ENCODE results near the gene PTPRQ. TPM values are rescaled to one million over a fixed set of nuclear protein-coding genes. Genes with fewer than 3 reads are reported as not detected.

The PTPRQ gene
- total and polyA plus RNA-seq, 4 experiments from 2014 or later: not detected

GRCh38 chr12:80590085-80590484 is 146.1 kb downstream of the PTPRQ start:
- CTCF ChIA-PET (ENCODE audit: partially characterized antibody): no interaction called here
- H3K36me3 ChIP-seq (ENCODE audit: insufficient read depth, low read length): no peaks in the 10 kb centered on the region
- DNase-seq: no peak
- POLR2A ChIA-PET (ENCODE audit: partially characterized antibody): no interaction called here
- Mint-ChIP-seq H3K27ac (no peak overlapping the region), H3K4me1 (no peaks in the 10 kb centered on the region), H3K4me3 (no peak overlapping the region), H3K9me3 (peaks cover 0 to 10% (median 5%) of the 10 kb centered on the region in 8 donors), H3K36me3 (no peaks in the 10 kb centered on the region), H3K27me3 (no peaks in the 10 kb centered on the region)
- no peaks in the 10 kb centered on the region for H3K4me1 ChIP-seq (ENCODE audit: insufficient read depth, low read length)
- intact Hi-C loops (cut with micrococcal nuclease): no loop called here
- H3K27me3 ChIP-seq (ENCODE audit: insufficient read depth, low read length): no peaks in the 10 kb centered on the region
- H3K4me3 ChIP-seq (ENCODE audit: low read length in 2 of 2): no peak overlapping the region
- no peaks in the 10 kb centered on the region for H3K9me3 ChIP-seq (ENCODE audit: control insufficient read depth in 1 of 2, low read length in 2 of 2)
- H3K27ac ChIP-seq (ENCODE audit: low read depth, low read length): no peak overlapping the region

DNA sequence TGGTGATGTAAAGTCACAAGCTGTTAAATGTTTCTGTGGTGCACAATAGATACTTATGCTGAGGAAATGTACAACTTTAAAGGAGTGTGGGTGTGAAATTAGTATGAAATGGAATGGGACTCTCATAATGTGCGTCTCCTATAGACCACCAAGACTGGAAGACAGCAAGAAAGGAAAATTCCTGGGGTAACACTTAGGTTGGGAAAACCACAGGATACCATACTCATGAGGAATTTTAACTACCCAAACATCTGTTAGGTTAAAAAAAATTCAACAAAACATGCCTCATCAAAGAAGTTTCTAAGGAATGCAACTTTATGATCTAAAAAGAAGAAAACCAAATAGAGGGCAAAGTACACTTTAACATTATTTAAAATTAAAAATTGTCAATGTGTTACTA is 149.7 kb downstream of the PTPRQ start:
- Mint-ChIP-seq H3K27ac (no peak overlapping the region), H3K4me1 (no peaks in the 10 kb centered on the region), H3K27me3 (no peaks in the 10 kb centered on the region), H3K9me3 (peaks cover 0 to 7% (median 3%) of the 10 kb centered on the region in 8 donors), H3K4me3 (no peak overlapping the region), H3K36me3 (no peaks in the 10 kb centered on the region)
- Histone ChIP-seq H3K27me3 (ENCODE audit: insufficient read depth, low read length) (no peaks in the 10 kb centered on the region), H3K9me3 (ENCODE audit: control insufficient read depth in 1 of 2, low read length in 2 of 2) (no peaks in the 10 kb centered on the region), H3K4me1 (ENCODE audit: insufficient read depth, low read length) (no peaks in the 10 kb centered on the region), H3K27ac (ENCODE audit: low read depth, low read length) (no peak overlapping the region), H3K4me3 (ENCODE audit: low read length in 2 of 2) (no peak overlapping the region), H3K36me3 (ENCODE audit: insufficient read depth, low read length) (no peaks in the 10 kb centered on the region)
- DNase-seq: no peak
- intact Hi-C loops (cut with micrococcal nuclease): no loop called here
- POLR2A ChIA-PET (ENCODE audit: partially characterized antibody): no interaction called here
- CTCF ChIA-PET (ENCODE audit: partially characterized antibody): no interaction called here

GRCh38 chr12:80596509-80596908 is 152.5 kb downstream of the PTPRQ start:
- H3K9me3 Mint-ChIP-seq: peaks cover 0 to 5% (median under 1%) of the 10 kb centered on the region in 8 donors
- Histone ChIP-seq H3K27me3 (ENCODE audit: insufficient read depth, low read length) (no peaks in the 10 kb centered on the region), H3K36me3 (ENCODE audit: insufficient read depth, low read length) (no peaks in the 10 kb centered on the region), H3K9me3 (ENCODE audit: control insufficient read depth in 1 of 2, low read length in 2 of 2) (no peaks in the 10 kb centered on the region), H3K27ac (ENCODE audit: low read depth, low read length) (no peak overlapping the region), H3K4me1 (ENCODE audit: insufficient read depth, low read length) (no peaks in the 10 kb centered on the region), H3K4me3 (ENCODE audit: low read length in 2 of 2) (no peak overlapping the region)
- no peak overlapping the region for H3K27ac Mint-ChIP-seq
- intact Hi-C loops (cut with micrococcal nuclease): no loop called here
- POLR2A ChIA-PET (ENCODE audit: partially characterized antibody): no interaction called here
- CTCF ChIA-PET (ENCODE audit: partially characterized antibody): no interaction called here
- no peaks in the 10 kb centered on the region for H3K27me3 Mint-ChIP-seq
- no peaks in the 10 kb centered on the region for H3K4me1 Mint-ChIP-seq
- DNase-seq: no peak
- no peak overlapping the region for H3K4me3 Mint-ChIP-seq
- H3K36me3 Mint-ChIP-seq: no peaks in the 10 kb centered on the region

DNA sequence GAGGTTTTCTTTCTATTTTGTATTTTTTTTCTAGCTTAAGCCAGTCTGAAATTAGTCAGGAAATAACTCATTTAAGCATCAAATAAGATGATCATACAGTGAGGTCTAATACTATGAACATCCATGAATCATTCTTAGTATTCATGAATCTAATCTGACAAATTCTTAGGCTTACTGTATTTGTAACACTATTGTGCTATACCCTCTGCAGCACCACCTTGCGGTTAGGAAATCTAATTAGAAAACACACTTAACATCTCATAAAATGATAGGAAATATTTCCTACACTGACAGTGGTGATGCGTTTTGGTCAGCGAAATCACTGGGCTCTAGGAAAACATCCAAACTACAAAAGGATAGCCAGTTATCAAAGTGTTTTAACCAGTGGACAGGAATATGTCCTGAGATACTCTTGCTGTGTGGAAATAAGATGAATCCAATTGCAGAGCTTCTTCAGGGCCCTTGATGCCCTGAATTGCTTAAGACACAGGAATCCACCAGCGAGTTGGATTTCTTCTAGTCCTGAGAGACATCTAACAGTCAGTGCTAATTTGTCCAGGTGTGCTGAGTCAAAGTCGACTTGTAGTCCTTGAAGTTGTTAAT is 154.1 kb downstream of the PTPRQ start:
- intact Hi-C loops (cut with micrococcal nuclease): no loop called here
- no peak for DNase-seq

DNA sequence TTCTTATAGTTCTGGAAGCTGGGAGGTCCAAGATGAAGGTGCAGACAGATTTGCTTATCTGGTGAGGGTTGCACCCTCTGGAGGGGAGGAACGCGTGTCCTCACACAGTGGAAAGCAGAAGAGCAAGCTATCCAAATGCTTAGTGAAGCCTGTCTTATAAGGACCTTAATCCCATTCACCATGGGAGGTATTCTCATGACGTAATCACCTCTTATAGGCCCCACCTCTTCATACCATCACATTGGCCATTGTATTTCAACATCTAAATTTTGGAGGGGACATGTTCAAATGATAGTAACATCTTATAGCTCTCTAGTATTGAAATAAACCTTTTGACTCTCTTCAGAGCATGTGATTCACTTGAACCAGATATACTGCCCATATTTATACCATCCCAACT is 158.4 kb downstream of the PTPRQ start:
- H3K36me3 Mint-ChIP-seq: no peaks in the 10 kb centered on the region
- ChIA-PET CTCF (ENCODE audit: partially characterized antibody) (no interaction called here), POLR2A (ENCODE audit: partially characterized antibody) (no interaction called here)
- no peak for DNase-seq
- no peak overlapping the region for H3K4me3 ChIP-seq (ENCODE audit: low read length in 2 of 2)
- no peaks in the 10 kb centered on the region for H3K4me1 Mint-ChIP-seq
- H3K4me3 Mint-ChIP-seq: no peak overlapping the region
- H3K27ac Mint-ChIP-seq: no peak overlapping the region
- H3K27ac ChIP-seq (ENCODE audit: low read depth, low read length): no peak overlapping the region
- H3K9me3 ChIP-seq (ENCODE audit: control insufficient read depth in 1 of 2, low read length in 2 of 2): no peaks in the 10 kb centered on the region
- H3K27me3 ChIP-seq (ENCODE audit: insufficient read depth, low read length): no peaks in the 10 kb centered on the region
- H3K9me3 Mint-ChIP-seq: peaks cover 0 to 6% (median 2%) of the 10 kb centered on the region in 8 donors
- H3K27me3 Mint-ChIP-seq: no peaks in the 10 kb centered on the region
- intact Hi-C loops (cut with micrococcal nuclease): no loop called here
- H3K4me1 ChIP-seq (ENCODE audit: insufficient read depth, low read length): no peaks in the 10 kb centered on the region
- H3K36me3 ChIP-seq (ENCODE audit: insufficient read depth, low read length): no peaks in the 10 kb centered on the region

More for the DNA sequence above, 154.1 kb downstream of the PTPRQ start:
- H3K27ac Mint-ChIP-seq: no peak overlapping the region
- POLR2A ChIA-PET (ENCODE audit: partially characterized antibody): no interaction called here
- CTCF ChIA-PET (ENCODE audit: partially characterized antibody): no interaction called here
- H3K36me3 ChIP-seq (ENCODE audit: insufficient read depth, low read length): no peaks in the 10 kb centered on the region
- H3K9me3 ChIP-seq (ENCODE audit: control insufficient read depth in 1 of 2, low read length in 2 of 2): no peaks in the 10 kb centered on the region
- no peaks in the 10 kb centered on the region for H3K4me1 ChIP-seq (ENCODE audit: insufficient read depth, low read length)
- H3K27me3 Mint-ChIP-seq: no peaks in the 10 kb centered on the region
- H3K4me3 ChIP-seq (ENCODE audit: low read length in 2 of 2): no peak overlapping the region
- peaks cover 0 to 5% (median under 1%) of the 10 kb centered on the region in 8 donors for H3K9me3 Mint-ChIP-seq
- no peaks in the 10 kb centered on the region for H3K4me1 Mint-ChIP-seq
- no peak overlapping the region for H3K27ac ChIP-seq (ENCODE audit: low read depth, low read length)
- H3K27me3 ChIP-seq (ENCODE audit: insufficient read depth, low read length): no peaks in the 10 kb centered on the region
- no peaks in the 10 kb centered on the region for H3K36me3 Mint-ChIP-seq
- H3K4me3 Mint-ChIP-seq: no peak overlapping the region

- ChIA-PET CTCF (ENCODE audit: partially characterized antibody) (no interaction called here), POLR2A (ENCODE audit: partially characterized antibody) (no interaction called here)
- H3K4me3 Mint-ChIP-seq: no peak overlapping the region
- DNase-seq: no peak
- H3K9me3 ChIP-seq (ENCODE audit: control insufficient read depth in 1 of 2, low read length in 2 of 2): no peaks in the 10 kb centered on the region
- no peak overlapping the region for H3K4me3 ChIP-seq (ENCODE audit: low read length in 2 of 2)
- no peak overlapping the region for H3K27ac Mint-ChIP-seq
- H3K36me3 ChIP-seq (ENCODE audit: insufficient read depth, low read length): no peaks in the 10 kb centered on the region
- no peaks in the 10 kb centered on the region for H3K27me3 ChIP-seq (ENCODE audit: insufficient read depth, low read length)
- H3K27ac ChIP-seq (ENCODE audit: low read depth, low read length): no peak overlapping the region
- intact Hi-C loops (cut with micrococcal nuclease): no loop called here
- no peaks in the 10 kb centered on the region for H3K27me3 Mint-ChIP-seq
- no peaks in the 10 kb centered on the region for H3K36me3 Mint-ChIP-seq
- no peaks in the 10 kb centered on the region for H3K4me1 Mint-ChIP-seq
- H3K9me3 Mint-ChIP-seq: peaks cover 0 to 9% (median 2%) of the 10 kb centered on the region in 8 donors
- H3K4me1 ChIP-seq (ENCODE audit: insufficient read depth, low read length): no peaks in the 10 kb centered on the region
These were observed 163.5 kb downstream of the PTPRQ start for GRCh38 chr12:80607361-80608135.

GRCh38 chr12:80617733-80618132 is 173.7 kb downstream of the PTPRQ start:
- Mint-ChIP-seq H3K27ac (no peak overlapping the region), H3K27me3 (no peaks in the 10 kb centered on the region), H3K9me3 (peaks cover 0 to 4% (median 0%) of the 10 kb centered on the region in 8 donors), H3K36me3 (no peaks in the 10 kb centered on the region), H3K4me3 (no peak overlapping the region), H3K4me1 (no peaks in the 10 kb centered on the region)
- Histone ChIP-seq H3K27ac (ENCODE audit: low read depth, low read length) (no peak overlapping the region), H3K4me3 (ENCODE audit: low read length in 2 of 2) (no peak overlapping the region), H3K27me3 (ENCODE audit: insufficient read depth, low read length) (no peaks in the 10 kb centered on the region), H3K9me3 (ENCODE audit: control insufficient read depth in 1 of 2, low read length in 2 of 2) (no peaks in the 10 kb centered on the region), H3K36me3 (ENCODE audit: insufficient read depth, low read length) (no peaks in the 10 kb centered on the region), H3K4me1 (ENCODE audit: insufficient read depth, low read length) (no peaks in the 10 kb centered on the region)
- intact Hi-C loops (cut with micrococcal nuclease): no loop called here
- ChIA-PET POLR2A (ENCODE audit: partially characterized antibody) (no interaction called here), CTCF (ENCODE audit: partially characterized antibody) (no interaction called here)
- no peak for DNase-seq

Data from CD4-positive, alpha-beta memory T cell (primary cell).